GM12874 (cell line): ENCODE data around the gene PGAP1.

Experiments used
- TF ChIP-seq, protein P1 (sequence below): IDR thresholded peaks from 2 replicates; pipeline ENCODE4 v1.5.1; 2011; ENCODE audit warnings: low read depth, mild to moderate bottlenecking, control low read depth, low read length, moderate library complexity; ENCODE audit not compliant: insufficient read depth

Gene PGAP1

GRCh38 chr2:196798980-196799379 lies 127.5 kb downstream of the PGAP1 start:
- TF ChIP-seq, protein P1, sequence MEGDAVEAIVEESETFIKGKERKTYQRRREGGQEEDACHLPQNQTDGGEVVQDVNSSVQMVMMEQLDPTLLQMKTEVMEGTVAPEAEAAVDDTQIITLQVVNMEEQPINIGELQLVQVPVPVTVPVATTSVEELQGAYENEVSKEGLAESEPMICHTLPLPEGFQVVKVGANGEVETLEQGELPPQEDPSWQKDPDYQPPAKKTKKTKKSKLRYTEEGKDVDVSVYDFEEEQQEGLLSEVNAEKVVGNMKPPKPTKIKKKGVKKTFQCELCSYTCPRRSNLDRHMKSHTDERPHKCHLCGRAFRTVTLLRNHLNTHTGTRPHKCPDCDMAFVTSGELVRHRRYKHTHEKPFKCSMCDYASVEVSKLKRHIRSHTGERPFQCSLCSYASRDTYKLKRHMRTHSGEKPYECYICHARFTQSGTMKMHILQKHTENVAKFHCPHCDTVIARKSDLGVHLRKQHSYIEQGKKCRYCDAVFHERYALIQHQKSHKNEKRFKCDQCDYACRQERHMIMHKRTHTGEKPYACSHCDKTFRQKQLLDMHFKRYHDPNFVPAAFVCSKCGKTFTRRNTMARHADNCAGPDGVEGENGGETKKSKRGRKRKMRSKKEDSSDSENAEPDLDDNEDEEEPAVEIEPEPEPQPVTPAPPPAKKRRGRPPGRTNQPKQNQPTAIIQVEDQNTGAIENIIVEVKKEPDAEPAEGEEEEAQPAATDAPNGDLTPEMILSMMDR, result no peak

GRCh38 chr2:196792865-196793264 lies 133.6 kb downstream of the PGAP1 start:
- TF ChIP-seq, protein P1, result no peak

GRCh38 chr2:196783431-196784094 lies 142.9 kb downstream of the PGAP1 start:
- TF ChIP-seq, protein P1, result no peak
